ENCODE data around the gene SLC9A6.
"Not testable (repeated sequence)": the region's sequence is repeated elsewhere in the genome, so short reads cannot be mapped to it uniquely, and the experiment has no call there.

The SLC9A6 gene

DNA sequence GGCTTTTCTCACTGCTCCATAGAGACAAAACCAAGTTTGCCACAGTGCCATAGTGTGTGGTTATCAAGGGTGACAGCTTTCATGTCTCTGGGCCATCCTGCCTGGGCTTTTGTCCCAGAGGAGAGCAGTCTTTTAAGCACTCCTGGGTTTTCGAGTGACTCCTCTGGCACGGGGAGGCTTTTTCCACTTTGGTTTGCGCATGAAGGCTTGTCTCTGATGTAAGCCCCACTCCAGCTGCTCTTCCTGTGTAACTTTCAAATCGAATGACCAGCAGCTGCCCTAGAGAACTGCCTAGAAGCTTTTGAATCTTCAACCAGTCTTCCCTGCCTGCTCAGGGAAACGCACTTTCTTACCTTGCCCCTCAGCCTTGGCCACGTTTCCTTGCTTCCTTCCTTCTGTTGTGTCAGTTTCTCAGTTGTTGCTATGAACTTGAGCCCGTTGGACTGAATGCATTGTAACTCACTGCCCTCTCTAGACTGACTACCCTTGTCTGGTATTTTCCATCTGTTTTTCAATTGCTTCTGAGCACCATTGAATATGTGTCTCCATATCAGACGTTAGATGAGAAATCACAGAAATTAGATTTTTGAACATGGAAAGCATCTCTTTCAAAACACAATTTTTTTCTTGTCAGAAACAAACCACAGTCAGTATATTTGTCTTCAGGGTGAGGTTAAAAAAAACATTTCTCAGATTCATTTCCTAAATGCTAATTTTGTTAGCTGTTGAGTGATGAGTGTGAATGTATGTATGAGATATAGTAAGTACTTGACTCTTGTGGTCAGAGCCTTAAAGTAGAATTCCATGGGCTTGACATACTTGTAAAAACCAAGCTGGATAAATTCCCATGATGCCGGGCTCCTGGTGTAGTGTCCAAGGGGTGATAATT lies 45.3 kb downstream of the SLC9A6 start:
- DNase-seq: no peak

DNA sequence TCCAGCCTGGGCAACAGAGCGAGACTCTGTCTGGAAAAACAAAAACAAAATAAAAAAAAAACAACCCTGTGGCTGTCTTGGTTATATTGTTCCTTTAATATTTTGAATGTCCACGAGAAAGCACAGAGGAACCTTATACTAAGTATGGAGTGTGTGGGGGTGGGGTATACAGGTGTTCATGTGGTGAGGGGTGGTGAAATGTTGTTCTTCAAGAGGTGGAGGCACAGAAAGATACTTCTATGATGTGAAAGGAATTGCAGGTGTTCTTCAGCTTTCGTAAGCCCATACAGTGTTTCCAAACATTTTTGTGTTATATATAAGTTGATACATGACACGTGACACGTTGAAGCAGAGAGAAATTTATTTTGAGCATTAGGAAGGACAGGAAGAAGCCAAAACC lies 46.4 kb downstream of the SLC9A6 start:
- DNase-seq: no peak

DNA sequence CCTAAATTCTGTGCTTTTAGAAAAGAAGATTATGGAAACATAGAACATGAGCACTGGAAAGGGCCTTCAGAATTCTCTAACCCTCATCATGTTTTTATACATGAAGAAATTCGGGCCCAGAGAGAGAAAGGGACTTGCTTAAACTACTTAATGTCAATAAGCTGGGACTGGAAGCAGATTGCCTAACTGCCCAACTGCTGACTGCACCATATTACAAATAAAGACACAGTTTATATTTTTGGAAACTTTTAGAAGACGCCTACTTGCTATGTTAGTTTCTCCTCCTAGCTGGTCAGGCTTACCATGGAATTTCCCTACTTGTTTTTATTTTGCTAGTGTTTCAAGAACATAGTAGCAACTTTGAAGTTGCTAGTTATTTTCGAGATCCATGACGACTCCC lies 47.1 kb downstream of the SLC9A6 start:
- DNase-seq: no peak

DNA sequence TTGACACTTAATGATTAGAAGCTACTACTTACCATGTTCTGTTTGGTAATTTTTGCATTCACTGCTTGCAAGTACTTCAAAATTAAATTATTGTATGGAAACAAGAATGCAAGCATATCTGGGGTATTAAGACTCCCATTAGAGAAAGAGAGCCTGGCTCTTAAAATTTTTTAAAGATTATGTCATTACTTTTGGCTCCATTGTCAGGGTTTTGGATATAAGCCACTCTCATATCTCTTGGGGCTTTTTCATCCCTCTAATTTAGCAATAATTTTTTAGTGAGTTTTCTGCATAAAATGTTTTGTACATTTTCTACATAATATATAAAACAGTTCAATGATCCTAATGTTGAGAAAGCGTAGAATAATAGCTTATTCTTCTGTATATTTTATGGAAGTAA lies 49.4 kb downstream of the SLC9A6 start:
- no peak for DNase-seq

DNA sequence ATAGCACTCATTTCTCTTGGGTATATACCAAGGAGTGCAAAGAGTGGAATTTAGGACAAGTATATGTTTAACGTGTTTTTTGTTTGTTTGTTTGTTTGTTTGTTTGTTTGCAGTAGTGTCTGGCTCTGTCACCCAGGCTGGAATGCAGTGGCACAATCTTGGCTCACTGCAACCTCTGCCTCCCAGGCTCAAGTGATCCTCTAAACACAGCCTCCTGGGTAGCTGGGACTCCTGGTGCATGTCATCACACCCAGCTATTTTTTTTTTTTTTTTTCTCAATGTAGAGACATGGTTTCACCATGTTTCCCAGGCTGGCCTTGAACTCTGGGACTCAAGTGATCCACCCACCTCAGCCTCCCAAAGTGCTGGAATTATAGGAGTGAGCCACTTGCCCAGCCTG lies 50.4 kb downstream of the SLC9A6 start:
- no peak for DNase-seq

DNA sequence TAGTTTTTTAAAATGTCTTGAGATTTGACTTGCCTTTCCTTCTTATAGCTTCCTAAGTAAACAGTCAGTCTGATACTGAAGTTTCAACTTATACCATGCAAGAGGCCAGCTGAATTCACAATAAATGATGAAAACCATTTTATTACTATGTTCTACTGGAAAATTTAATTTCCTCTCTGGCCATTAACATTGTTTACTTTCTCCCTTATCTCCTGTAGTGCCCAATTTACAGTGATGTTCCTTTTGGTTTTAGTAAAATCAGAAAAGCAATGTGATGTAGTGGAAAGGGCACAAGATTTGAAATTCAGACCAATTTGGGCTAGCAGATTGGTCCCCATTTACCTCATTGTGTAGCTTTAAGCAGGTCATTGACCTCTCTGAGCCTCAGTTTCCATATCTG lies 54.2 kb downstream of the SLC9A6 start:
- DNase-seq: no peak

DNA sequence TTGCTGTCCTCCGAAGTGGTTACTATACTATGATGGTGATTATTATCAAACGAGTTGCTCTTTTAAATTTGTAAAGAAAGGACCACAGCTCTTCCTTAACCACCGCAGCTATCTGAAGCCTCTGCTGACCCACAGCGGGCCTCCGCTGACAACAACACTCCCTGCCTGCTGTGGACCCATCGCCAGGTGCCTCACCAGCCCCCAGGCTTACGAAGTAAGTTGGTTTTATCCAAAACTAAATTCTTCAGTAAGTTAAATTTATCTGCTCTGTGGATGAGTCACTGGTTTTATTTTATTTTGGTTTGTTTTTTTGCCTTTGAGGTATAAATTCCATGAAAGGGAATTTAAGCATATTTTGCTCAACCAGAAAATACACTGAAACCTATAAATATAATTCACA lies 54.7 kb downstream of the SLC9A6 start:
- no peak for DNase-seq

DNA sequence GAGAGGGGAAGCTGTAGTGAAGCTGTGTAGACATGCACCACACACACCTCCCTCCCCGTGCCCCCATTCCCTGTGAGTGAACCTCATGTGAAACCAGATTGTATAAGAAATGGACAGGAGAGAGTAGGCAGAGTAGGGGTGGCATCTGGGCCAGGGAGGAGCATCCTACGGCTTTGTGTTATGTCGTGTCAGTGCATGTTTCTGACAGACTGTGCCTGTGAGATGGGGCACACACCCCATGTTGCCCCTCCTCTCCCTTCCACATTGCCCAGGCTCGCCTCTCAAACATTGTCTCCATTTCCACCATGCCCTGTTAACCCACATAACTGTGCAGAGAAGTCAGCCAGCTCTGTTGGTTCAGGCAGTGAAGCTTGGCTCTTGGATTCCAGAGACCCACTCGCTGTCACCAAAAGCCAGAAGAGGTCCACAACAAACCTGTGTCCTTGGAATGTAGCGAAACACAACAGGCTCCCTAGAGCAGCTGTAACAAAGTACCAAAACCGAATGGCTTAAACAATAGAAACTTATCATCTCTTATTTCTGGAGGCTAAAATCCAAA lies 56.1 kb downstream of the SLC9A6 start:
- DNase-seq: no peak

DNA sequence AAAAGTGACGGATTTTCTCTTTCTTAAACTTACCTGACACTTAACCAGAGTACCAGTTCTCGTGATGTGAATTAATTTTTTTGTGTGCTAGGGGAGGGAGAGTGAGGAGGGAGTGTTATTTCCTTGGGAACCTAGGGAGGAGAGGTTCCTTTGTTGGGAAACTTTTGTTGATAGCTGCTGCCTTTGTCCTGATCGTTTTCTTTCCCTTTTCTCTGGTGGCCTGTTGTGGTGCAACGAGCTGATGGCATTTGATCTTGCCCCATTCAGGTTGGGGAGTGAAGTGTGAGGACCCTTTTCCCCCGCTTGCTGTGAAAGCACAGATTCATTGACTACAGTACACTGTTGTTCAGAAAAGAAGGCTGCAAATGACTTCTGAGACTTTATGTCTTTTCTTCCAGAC lies 59.8 kb downstream of the SLC9A6 start:
- DNase-seq: no peak

DNA sequence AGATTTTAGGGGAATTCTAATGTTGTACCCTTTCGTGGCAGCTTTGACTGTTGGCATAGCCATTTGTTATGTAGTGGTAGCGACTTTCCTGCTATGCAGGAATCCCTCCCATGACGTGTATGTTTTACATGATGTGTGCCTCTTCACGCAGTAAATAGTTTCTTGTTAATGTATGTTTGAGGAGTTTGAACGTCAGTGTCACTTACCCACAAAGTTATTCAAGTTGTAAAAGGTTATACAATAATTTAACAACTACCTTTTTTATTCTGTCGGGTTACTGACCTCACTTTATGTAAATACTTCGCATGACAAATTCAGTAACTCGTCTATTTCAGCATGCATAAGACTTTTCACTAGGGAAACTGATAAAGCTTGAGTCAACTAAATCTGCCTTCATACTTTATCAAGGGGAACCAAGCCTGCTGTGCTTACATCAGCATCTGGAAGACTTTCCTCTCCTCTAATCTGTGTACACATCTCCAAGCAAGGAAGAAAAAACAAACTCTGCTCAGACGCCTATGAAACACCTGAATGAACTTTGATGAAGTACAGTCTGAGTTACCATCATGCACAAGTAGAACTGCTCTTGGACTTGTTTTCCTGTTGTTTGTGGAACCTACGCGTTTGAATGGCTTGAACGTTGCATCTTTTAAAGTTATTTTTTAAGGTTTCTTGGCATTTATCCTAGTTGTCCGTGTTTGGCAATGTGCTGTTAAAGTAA lies 61.2 kb downstream of the SLC9A6 start:
- no peak for DNase-seq

DNA sequence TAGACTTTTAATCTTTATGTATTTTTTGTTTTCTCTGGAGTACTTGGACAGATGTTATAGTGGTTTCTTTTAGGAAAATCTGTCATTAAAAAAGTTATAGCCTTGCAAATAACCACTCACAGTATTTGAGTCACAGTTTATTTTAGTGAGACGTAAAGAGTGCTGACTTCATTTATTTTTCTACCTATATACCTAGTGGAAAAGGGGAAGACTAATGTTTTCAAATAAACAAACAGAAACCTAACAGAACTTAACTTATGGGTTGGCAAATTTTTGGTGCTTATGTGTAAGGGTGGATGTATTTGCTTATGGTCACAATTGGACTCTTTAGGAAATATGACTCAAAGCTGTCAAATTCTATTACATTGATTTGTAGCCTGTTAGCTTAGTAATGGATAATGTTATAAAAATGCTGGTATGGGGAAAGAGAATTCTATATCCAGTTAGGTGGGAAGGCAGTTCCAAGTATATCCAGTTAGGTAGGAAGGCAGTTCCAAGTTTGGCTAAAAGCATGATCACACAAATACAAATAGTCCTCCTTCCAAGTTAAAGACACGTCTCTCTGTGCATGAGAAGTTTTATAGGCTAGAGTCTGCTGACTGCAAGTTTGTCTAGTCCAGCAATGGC lies 61.9 kb downstream of the SLC9A6 start:
- DNase-seq: no peak

DNA sequence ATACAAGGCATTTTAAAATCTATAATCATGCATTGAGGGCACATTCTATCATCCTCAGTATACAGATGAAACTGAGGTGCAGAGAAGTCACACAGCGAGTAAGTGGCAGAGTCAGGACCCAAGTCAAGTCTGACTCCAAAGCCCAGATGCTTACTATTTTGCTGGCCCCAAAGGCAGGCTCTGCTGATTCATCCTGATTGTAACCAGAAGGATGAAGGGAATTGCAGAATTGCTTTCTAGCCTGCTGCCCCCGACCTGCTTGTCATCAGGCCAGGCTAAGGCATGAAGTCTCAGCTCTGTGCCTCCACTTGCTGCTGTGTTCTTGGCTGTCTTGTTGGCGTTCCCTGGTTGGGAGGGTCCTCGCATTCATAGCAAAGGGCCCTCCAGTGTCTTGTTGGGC lies 62.7 kb downstream of the SLC9A6 start:
- no peak for DNase-seq

DNA sequence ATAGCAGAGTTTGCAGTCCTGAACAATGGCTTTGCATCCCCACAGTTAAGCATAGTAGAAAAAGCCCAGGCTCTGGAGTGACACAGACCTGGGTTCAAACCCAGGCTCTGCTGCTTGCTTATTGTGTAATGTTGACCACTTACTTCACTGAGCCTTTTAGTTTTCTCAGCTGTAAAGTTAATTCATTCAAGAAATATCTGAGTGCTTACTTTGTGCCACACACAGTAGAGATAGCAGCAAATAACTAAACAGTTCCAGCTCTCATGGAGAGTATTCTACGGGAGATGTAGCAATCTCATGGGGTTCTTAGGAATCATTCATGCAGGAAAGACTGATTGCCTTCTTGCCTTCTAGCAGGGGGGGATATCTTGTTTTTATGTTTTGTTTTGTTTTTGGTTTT lies 63.2 kb downstream of the SLC9A6 start:
- DNase-seq: no peak

DNA sequence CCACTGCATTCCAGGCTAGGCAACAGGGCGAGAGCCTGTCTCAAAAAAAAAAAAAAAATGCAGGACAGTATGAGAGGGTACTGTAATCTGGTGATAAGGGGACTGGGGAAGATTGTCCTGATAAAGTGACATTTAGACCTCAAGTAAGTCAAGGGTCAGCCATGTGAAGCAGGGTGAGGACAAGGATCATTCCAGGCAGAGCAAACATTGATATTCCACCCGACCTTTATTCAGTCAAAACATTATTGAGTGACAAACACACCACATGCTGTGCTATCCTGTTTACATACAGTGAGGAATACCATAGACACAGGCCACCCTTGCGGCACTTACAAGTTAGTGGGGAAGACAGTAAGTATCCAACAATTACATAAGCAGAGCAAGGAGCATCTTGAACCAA lies 64.4 kb downstream of the SLC9A6 start:
- DNase-seq: no peak

DNA sequence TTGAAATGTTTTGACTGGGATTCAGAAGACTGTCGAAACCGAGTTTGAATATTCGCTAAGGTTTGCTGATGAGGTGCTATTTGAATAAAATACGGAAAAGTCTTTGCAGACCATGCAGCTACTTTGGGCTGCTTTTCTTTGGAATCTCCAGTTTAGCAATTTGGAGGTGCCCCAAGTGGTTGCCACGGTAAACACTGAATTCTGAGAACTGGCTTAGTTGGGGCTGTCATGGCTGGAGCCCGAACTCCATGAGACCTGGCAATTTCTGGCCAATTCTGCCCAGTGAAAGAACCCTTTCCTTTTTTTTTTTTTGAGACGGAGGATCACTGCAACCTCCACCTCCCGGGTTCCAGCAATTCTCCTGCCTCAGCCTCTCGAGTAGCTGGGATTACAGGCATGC lies 65.6 kb downstream of the SLC9A6 start:
- DNase-seq: not testable (repeated sequence)

DNA sequence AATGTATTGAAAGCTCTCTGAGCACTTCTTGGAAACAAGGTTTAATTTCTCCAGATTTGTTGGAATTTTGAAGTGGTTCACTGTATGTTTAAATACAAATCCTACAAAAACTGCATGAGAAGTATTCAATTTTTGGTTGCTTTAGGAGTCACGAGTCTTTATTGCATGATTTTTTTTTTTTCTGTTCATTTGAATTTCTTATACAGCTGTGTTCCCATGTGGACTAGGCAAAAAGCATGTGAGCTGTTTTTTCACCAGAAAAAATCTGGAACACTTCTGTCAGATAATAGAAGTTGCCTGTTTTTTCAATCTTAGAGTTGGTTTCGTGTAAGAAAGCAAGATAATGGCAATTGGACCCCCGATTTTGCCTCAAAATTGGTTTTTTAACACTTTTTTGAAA lies 66.4 kb downstream of the SLC9A6 start:
- DNase-seq: no peak

DNA sequence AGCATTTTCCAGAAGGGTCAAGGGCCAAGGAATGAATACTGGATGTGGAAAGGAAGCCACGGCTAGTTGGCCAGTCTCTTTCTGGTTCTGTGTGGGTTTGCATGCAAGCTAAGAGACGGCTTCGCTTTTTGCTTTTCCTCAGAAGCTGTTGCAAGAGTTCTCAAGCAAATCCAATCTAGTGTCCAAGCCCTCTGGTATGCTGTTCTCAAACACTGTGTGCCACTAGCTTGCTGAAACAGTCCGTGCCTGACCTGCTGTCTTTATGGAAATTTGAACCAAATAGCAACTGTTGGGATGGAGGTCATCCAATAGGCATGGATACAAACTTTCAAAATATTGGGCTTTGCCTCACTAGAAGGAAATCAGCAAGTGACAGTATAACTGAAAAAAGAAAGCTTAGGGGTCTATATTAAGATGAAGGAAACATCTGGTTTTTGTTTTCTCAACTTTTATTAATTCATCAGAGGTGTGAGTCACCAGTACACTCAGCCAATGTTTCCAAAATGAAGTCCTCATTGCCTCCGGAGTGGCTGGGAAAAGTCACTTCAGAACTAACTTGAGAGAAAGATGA lies 70.5 kb downstream of the SLC9A6 start:
- DNase-seq: no peak

DNA sequence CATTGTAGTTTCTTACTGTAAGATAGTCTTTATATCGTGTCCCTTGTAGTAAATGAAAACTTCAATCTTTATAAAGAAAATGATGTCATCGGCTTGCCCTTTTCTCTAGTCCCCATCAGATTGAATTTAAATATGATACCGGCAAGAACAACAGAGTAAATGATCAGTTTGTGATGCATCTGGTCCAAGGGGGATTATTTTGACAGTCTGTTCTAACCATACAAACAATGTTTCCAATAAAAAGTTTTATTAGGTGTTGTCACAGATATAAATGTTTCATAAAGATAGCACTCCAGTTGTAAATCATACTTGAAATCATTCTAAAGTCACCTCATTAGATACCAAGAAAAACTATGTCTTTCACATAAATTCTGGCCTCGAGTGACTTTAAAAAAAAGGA lies 72.3 kb downstream of the SLC9A6 start:
- no peak for DNase-seq

DNA sequence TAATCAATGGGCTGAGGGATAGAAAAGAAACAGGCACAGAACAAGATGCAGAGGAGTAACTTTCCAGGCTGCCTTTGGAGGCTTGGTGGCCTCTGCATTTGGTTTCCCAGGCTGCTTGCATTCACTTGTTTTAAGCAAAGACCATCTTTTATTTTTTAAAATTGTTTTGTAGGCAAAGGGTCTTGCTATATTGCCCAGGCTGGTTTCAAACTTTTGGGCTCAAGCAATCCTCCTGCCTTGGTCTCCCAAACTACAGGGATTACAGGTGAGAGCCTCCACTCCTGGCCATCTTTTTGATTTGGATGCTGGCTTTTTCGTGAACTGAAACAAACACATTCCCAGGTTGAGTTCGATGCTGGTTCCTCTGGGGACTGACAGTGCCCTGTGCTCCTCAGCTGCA lies 74.1 kb downstream of the SLC9A6 start:
- DNase-seq: no peak

DNA sequence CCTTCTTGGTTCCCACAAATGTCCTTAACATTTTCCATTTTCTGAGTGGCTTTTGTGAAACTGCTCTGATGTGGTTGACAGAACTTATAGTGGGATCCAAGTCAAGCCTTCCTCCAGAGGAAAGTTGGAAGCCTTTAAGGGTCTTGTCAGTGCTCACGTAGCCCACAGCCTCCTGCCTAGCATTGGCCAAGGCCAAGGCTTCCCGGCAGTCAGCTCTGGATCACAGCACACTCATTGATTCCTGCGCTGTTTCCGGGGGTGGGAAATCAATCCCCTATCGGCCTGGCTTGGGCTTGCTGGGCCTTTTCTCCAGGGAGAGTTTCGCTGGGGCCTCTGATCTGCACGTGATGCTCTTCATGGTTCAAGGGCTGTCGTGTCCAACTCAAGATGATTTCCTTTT lies 76.1 kb downstream of the SLC9A6 start:
- no peak for DNase-seq

DNA sequence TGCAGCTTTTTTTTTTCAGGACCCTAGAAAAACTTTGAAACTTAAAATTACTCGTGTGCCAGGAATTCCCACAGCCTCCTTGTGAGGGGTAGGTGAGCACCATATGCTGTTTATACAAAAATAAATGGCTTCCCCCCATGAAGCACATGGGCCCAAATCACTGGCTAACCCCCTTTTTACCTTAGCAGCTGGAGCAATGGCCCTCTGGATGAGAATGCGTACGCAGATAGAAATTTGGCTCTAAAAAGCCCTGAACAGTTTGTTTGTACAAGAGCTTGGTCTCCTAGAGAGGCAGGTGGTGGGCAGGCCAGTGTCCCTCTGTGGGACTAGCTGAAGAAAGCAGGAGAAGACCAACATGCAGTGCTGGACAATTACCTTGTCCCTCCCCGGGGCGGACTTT lies 76.5 kb downstream of the SLC9A6 start:
- DNase-seq: no peak

DNA sequence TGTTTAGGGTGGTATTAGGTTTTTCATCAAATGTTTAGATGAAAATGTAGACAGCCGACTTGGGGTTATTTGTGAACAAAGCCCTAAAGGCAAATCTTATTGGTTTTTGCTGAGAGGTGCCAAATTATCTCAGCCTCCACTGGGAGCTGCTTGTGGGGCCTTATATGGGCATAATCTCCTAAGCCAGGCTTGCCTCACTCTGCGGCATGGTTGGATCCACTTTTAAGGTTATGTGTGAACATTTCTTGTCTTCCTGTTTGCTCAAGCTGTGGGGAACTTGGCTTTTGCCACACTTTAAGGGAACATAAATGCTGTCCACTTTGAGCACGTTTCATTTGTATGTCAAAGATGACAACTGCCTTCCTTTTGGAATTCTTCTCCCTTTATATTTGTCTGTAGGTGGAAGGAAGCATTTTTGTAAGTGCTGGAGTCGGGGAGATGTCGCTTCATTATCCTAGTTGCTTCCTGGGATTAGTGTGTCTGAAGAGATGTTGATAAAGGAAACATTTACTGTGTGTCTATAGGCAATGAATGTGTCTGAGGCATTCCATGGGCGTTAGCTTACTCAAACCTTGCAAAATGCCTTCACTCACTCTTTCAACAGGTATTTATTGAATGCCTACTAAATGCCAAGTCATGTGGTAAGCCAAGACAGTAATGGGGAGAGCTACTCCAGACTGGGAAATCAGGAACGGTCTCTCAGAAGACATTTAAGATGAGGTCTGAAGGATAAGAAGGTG lies 78.3 kb downstream of the SLC9A6 start:
- no peak for DNase-seq

DNA sequence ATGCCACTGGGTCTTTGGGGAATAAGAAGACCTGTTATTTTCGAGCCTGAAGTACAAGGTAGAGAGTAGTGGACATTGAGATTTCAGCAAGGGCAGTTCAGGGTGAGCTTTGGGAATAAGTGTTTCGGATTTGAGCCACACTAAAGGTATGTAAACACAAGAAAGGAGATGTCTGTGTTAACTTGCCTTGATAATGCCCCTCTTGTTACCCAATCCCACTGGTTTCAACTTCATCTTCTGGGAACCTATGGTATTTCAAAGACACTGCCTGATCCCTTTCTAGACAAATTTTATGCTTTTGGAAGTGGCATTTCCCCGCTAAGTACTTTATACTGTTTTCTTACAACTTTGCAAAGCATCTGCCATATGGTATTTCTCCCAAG lies 79.4 kb downstream of the SLC9A6 start:
- DNase-seq: no peak

Measured in cortex of kidney (tissue), 1 donor.